ENCODE data around the gene DTNBP1. TPM values are rescaled to one million over a fixed set of nuclear protein-coding genes. Genes with fewer than 3 reads are reported as not detected.

DTNBP1 gene
- total RNA-seq, 2 experiments from 2014 or later: 9.8 to 28.0 TPM

DNA sequence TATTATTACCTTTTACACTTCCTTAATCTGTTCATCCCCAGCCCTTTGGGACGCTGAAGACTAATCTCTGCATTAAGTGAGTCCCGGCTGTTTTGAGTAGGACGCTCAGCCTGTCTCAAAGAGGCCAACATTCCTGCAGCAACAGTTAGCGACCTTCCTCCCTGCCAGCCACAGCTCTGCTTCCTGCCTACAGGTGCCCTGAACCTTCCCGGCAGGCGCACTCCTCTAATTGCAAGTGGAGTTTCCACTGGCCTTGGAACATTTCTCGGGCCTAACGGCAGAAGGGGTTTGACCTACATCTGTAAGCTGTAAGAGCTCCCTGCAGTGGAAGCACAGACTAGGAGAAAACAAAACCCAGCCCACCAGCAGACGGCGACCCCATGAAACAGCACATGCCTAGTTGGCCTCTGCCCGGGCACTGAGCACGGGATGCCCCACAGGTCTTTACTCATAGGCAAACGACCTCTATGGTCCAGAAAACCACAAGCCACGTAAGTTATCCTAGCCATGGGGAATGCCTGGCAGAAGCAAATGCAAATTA lies 137.9 kb downstream of the DTNBP1 start:
- no peaks in the 10 kb centered on the region for H3K9me2 ChIP-seq (ENCODE audit: insufficient read depth, low read length)
- no peaks in the 10 kb centered on the region for H3K79me2 ChIP-seq (ENCODE audit: insufficient read depth, low read depth, low read length)
- no peak overlapping the region for H2AFZ ChIP-seq (ENCODE audit: low read length)
- H3K4me1 ChIP-seq (ENCODE audit: insufficient read depth, low read length, poor library complexity, severe bottlenecking): no peaks in the 10 kb centered on the region
- peaks cover 26% of the 10 kb centered on the region; the same call in 1 of the 2 replicates for H3K36me3 ChIP-seq (ENCODE audit: insufficient read depth, low read length)
- ChIA-PET POLR2A (no interaction called here), CTCF (ENCODE audit: unreplicated experiment) (no interaction called here)
- H3K4me3 ChIP-seq (ENCODE audit: low read depth, low read length, poor library complexity, severe bottlenecking): no peak overlapping the region
- intact Hi-C loops (cut with micrococcal nuclease; ENCODE audit: unreplicated experiment): no loop called here
- no peak for DNase-seq (ENCODE audit: low spot score)
- TF ChIP-seq EZH2phosphoT487 (IDR thresholded peaks at IDR 0.05; ENCODE audit: borderline replicate concordance, low read depth, low read length): no peak
- TF ChIP-seq, protein P1, sequence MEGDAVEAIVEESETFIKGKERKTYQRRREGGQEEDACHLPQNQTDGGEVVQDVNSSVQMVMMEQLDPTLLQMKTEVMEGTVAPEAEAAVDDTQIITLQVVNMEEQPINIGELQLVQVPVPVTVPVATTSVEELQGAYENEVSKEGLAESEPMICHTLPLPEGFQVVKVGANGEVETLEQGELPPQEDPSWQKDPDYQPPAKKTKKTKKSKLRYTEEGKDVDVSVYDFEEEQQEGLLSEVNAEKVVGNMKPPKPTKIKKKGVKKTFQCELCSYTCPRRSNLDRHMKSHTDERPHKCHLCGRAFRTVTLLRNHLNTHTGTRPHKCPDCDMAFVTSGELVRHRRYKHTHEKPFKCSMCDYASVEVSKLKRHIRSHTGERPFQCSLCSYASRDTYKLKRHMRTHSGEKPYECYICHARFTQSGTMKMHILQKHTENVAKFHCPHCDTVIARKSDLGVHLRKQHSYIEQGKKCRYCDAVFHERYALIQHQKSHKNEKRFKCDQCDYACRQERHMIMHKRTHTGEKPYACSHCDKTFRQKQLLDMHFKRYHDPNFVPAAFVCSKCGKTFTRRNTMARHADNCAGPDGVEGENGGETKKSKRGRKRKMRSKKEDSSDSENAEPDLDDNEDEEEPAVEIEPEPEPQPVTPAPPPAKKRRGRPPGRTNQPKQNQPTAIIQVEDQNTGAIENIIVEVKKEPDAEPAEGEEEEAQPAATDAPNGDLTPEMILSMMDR (conservative IDR thresholded peaks at IDR 0.05; ENCODE audit: low read length): no peak
- no peaks in the 10 kb centered on the region for H3K9me3 ChIP-seq (ENCODE audit: low read length)
- BruUV-seq (replicated peaks): no TSS peak
- no peak overlapping the region for H3K27ac ChIP-seq (ENCODE audit: low read depth, low read length, poor library complexity, severe bottlenecking)
- H3K4me2 ChIP-seq (ENCODE audit: low read length): no peak overlapping the region
- no peaks in the 10 kb centered on the region for H4K20me1 ChIP-seq (ENCODE audit: insufficient read depth, low read length)

DNA sequence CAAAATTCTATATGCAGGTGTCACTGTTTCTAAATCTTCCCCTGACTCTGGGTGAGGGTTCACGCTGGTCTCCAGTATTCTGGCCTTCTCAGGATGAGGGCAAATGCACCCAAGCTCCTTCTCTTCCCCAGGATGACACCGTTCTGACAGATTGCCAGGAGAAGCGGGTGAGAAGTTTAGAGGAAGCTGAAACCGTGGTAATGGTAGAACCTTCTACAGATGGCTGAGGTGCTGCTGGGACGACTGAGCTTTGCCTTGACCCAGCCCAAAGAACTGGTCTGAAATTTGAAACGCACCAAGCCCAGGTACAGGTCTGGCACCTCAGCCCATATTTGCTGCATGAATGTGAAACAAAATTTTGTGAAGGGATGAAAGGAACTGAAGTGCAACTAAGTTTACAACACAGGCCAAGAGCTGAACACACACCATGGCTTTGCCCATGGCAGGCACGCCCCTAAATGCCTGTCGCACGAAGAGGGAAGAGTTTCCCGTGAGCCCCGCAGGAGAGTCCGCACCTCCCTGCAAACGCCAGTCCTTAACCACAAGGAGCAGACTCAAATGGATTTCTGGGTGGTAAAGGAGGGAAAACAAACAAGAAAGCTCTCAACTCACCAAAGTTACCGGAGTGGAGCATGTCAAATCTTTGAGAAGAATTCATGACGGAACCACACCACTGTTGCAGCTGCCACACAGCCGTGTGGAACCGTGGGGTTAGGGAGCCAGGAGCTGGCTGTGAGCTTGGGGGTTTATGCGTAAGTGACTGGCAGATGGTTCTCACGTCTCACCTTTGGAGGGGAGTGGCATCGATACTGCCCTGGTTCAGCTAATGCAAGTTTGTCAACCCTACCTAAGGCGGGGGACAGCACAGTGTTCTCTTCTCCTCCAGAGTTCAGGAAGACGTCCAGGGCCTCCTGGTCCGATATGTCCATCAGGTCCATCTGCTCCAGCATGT lies 138.9 kb downstream of the DTNBP1 start:
- Histone ChIP-seq H3K9me3 (ENCODE audit: low read length) (no peaks in the 10 kb centered on the region), H3K4me3 (ENCODE audit: low read depth, low read length, poor library complexity, severe bottlenecking) (no peak overlapping the region), H3K4me2 (ENCODE audit: low read length) (no peak overlapping the region), H4K20me1 (ENCODE audit: insufficient read depth, low read length) (no peaks in the 10 kb centered on the region), H3K36me3 (ENCODE audit: insufficient read depth, low read length) (peaks cover 33% of the 10 kb centered on the region; the same call in 1 of the 2 replicates), H3K9me2 (ENCODE audit: insufficient read depth, low read length) (no peaks in the 10 kb centered on the region), H3K4me1 (ENCODE audit: insufficient read depth, low read length, poor library complexity, severe bottlenecking) (no peaks in the 10 kb centered on the region), H3K79me2 (ENCODE audit: insufficient read depth, low read depth, low read length) (no peaks in the 10 kb centered on the region), H2AFZ (ENCODE audit: low read length) (no peak overlapping the region), H3K27ac (ENCODE audit: low read depth, low read length, poor library complexity, severe bottlenecking) (no peak overlapping the region)
- TF ChIP-seq EZH2phosphoT487 (IDR thresholded peaks at IDR 0.05; ENCODE audit: borderline replicate concordance, low read depth, low read length): no peak
- TF ChIP-seq, protein P1 (conservative IDR thresholded peaks at IDR 0.05; ENCODE audit: low read length): no peak
- BruUV-seq (replicated peaks): no TSS peak
- ChIA-PET CTCF (ENCODE audit: unreplicated experiment) (no interaction called here), POLR2A (interaction anchor here (1.0 kb wide), 1 partner anchor 19 kb away, joined by 3 read pairs; no protein-coding TSS in a partner anchor)
- intact Hi-C loops (cut with micrococcal nuclease; ENCODE audit: unreplicated experiment): no loop called here
- DNase-seq (ENCODE audit: low spot score): no peak

All from OCI-LY7 (cell line).